ENCODE data around the gene NIPAL3. TPM values are rescaled to one million over a fixed set of nuclear protein-coding genes. Genes with fewer than 3 reads are reported as not detected.

Gene NIPAL3
- total RNA-seq: 18.0 and 19.1 TPM in 2 replicates

GRCh38 chr1:24415334-24415909, at the start of gene NIPAL3:
Gene NIPAL3, plus strand, starts transcription at chr1:24415802. Its CDS starts 3,746 bp downstream, at chr1:24419548.

GRCh38 chr1:24413350-24414163, 2.0 kb upstream of the NIPAL3 start, which contains the start of gene STPG1:
Gene STPG1, minus strand, starts transcription at chr1:24413782. Its CDS starts 12,394 bp downstream, at chr1:24401388.

GRCh38 chr1:24502709-24503058, 87.1 kb downstream of the NIPAL3 start, which contains the start of gene RCAN3:
Gene RCAN3, plus strand, starts transcription at chr1:24502836. Its CDS starts 11,537 bp downstream, at chr1:24514373.

Other genes starting within 250 kb of the NIPAL3 start
- not detected in 2 replicates for gene IFNLR1, start 228.5 kb upstream of the NIPAL3 start, total RNA-seq
- gene GRHL3, start 96.4 kb upstream of the NIPAL3 start, total RNA-seq: not detected in 2 replicates
- 1.2 and 1.9 TPM in 2 replicates for gene STPG1, start 2.0 kb upstream of the NIPAL3 start, total RNA-seq
- 3.1 and 3.9 TPM in 2 replicates for gene RCAN3, start 87.0 kb downstream of the NIPAL3 start, total RNA-seq
- not detected in 2 replicates for gene NCMAP, start 140.3 kb downstream of the NIPAL3 start, total RNA-seq
- gene SRRM1, start 227.5 kb downstream of the NIPAL3 start, total RNA-seq: 20.7 and 24.5 TPM in 2 replicates